ENCODE measurements around the gene PGLYRP3. TPM values are rescaled to one million over a fixed set of nuclear protein-coding genes. Genes with fewer than 3 reads are reported as not detected.

Gene PGLYRP3
- total and polyA plus RNA-seq, 2 of the 13 experiments (the other 11 are each of a cell fraction or from before 2014, with no cell fraction given) = not detected

GRCh38 chr1:153250166-153250565 is 62.6 kb downstream of the PGLYRP3 start (continued):
- no peak for TF ChIP-seq ZBTB46 (CRISPR knock-in tag; IDR thresholded peaks at IDR 0.05; ENCODE audit: borderline replicate concordance)
- TF ChIP-seq ZNF12 (CRISPR knock-in tag; IDR thresholded peaks at IDR 0.05) = no peak
- no peak for TF ChIP-seq PAX8 (CRISPR knock-in tag; IDR thresholded peaks at IDR 0.05; ENCODE audit: borderline replicate concordance)
- no peak for TF ChIP-seq ISL2 (CRISPR knock-in tag; IDR thresholded peaks at IDR 0.05)
- TF ChIP-seq SP4 (CRISPR knock-in tag; IDR thresholded peaks at IDR 0.05) = no peak
- TF ChIP-seq KLF12 (CRISPR knock-in tag; IDR thresholded peaks at IDR 0.05; ENCODE audit: borderline replicate concordance) = no peak
- TF ChIP-seq ZNF33B (CRISPR knock-in tag; IDR thresholded peaks at IDR 0.05) = no peak
- no peak for TF ChIP-seq ZNF616 (CRISPR knock-in tag; IDR thresholded peaks at IDR 0.05; ENCODE audit: low read depth)
- no peak for TF ChIP-seq BCL6 (CRISPR knock-in tag; IDR thresholded peaks at IDR 0.05)
- no peak for TF ChIP-seq ZNF354B (CRISPR knock-in tag; IDR thresholded peaks at IDR 0.05)

GRCh38 chr1:153248176-153248879 is 64.4 kb downstream of the PGLYRP3 start:
- TF ChIP-seq TOE1 (CRISPR knock-in tag; IDR thresholded peaks at IDR 0.05) (no peak), ZNF547 (CRISPR knock-in tag; IDR thresholded peaks at IDR 0.05) (no peak), ZUFSP (CRISPR knock-in tag; IDR thresholded peaks at IDR 0.05; ENCODE audit: borderline replicate concordance) (no peak), ZNF224 (CRISPR knock-in tag; IDR thresholded peaks at IDR 0.05) (no peak), ZNF30 (CRISPR knock-in tag; IDR thresholded peaks at IDR 0.05) (no peak)

More at GRCh38 chr1:153248176-153248879, 64.4 kb downstream of the PGLYRP3 start:
- BruUV-seq (replicated peaks) = no TSS peak
- Histone ChIP-seq H3K36me3 (replicated peaks in 1 of 2; ENCODE audit: control insufficient read depth in 1 of 2, insufficient read depth in 2 of 2, low read length in 2 of 2) (no peaks in the 10 kb centered on the region), H3K4me2 (ENCODE audit: low read depth, low read length) (no peak overlapping the region), H2AFZ (ENCODE audit: low read length) (no peak overlapping the region), H4K20me1 (ENCODE audit: insufficient read depth, low read length) (no peaks in the 10 kb centered on the region), H3K79me2 (ENCODE audit: insufficient read depth, low read length) (no peaks in the 10 kb centered on the region), H3K4me3 (replicated peaks in 1 of 3; ENCODE audit: insufficient read depth in 1 of 3, low read depth in 2 of 3, low read length in 3 of 3) (no peak overlapping the region), H3K4me1 (ENCODE audit: insufficient read depth, low read length) (no peaks in the 10 kb centered on the region), H3K9me3 (ENCODE audit: low read length) (peaks cover 7% of the 10 kb centered on the region), H3K27me3 (ENCODE audit: control insufficient read depth in 1 of 2, insufficient read depth in 2 of 2, low read length in 2 of 2) (no peaks in the 10 kb centered on the region), H3K27ac (ENCODE audit: extremely low read length, insufficient read depth, low read length) (no peak overlapping the region), H3K9ac (ENCODE audit: insufficient read depth, low read depth, low read length) (no peak overlapping the region)
- no peak for DNase-seq (ENCODE audit: low spot score)
- in situ Hi-C loops (cut with HindIII; ENCODE audit: extremely low pct_ligation_motif_present, low pct_unique_long_range_greater_than_20kb) = no loop called here
- intact Hi-C loops (cut with micrococcal nuclease; ENCODE audit: unreplicated experiment) = no loop called here
- ATAC-seq = no peak
- FAIRE-seq = no peak
- CTCF ChIA-PET (ENCODE audit: low intra/inter-chr PET ratio, low total read pairs) = no interaction called here
- WGBS (ENCODE audit: low lambda C conversion rate) = 0% methylated on average over 2 of the region's 5 CpGs
- POLR2A ChIA-PET = no interaction called here
